ENCODE results near the gene PIEZO1. TPM values are rescaled to one million over a fixed set of nuclear protein-coding genes. Genes with fewer than 3 reads are reported as not detected.
A peak's percentile ranks its signal among the peaks of the same experiment; 100 is the strongest.

PIEZO1 gene
- total and polyA plus RNA-seq, 2 donors (not counting 1 experiment from before 2014, with no cell fraction given), result 94.5 to 313 TPM

DNA sequence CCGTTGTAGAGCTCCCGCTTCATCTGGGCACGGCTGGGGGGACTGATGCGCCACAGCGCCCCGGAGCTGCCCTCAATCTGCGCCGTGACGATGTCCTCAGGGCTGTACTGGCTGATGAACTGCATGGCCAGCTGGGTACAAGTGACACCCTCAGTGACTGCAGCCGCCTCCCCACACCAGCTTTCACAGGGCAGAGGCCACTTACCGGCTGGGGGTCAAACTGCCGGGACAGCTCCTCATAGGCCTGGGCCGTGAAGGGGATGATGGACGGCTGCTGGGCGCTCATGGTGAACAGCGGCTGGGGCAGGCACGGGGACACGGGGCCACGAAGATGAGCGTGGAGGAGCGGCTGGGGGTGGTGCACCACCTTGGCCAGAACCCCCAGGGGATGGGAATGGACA is 68.4 kb downstream of the PIEZO1 start:
- Histone ChIP-seq H3K27me3 (ENCODE audit: control insufficient read depth, insufficient read depth, low read length) (no peaks in the 10 kb centered on the region), H3K79me2 (ENCODE audit: control insufficient read depth, insufficient read depth, low read length) (no peaks in the 10 kb centered on the region), H3K4me3 (replicated peaks in 1 of 4; ENCODE audit: control extremely low read depth in 1 of 4, insufficient read depth in 1 of 4, low read depth in 3 of 4, low read length in 4 of 4) (no peak overlapping the region), H2AFZ (ENCODE audit: low read length) (no peak overlapping the region), H3K9ac (ENCODE audit: insufficient read depth, low read length) (no peak overlapping the region), H3K27ac (ENCODE audit: insufficient read depth, low read length) (no peak overlapping the region), H3K9me3 (ENCODE audit: control insufficient read depth, insufficient read depth, low read depth, low read length) (no peaks in the 10 kb centered on the region), H4K20me1 (ENCODE audit: control insufficient read depth, extremely low read depth, insufficient read depth, low read length) (no peaks in the 10 kb centered on the region), H3K4me1 (ENCODE audit: control insufficient read depth, extremely low read depth, insufficient read depth, low read length) (no peaks in the 10 kb centered on the region), H3K36me3 (ENCODE audit: control insufficient read depth, insufficient read depth, low read length) (peaks cover 54% of the 10 kb centered on the region), H3K4me2 (ENCODE audit: extremely low read depth, insufficient read depth, low read length) (no peak overlapping the region)
- TF ChIP-seq, protein P1, sequence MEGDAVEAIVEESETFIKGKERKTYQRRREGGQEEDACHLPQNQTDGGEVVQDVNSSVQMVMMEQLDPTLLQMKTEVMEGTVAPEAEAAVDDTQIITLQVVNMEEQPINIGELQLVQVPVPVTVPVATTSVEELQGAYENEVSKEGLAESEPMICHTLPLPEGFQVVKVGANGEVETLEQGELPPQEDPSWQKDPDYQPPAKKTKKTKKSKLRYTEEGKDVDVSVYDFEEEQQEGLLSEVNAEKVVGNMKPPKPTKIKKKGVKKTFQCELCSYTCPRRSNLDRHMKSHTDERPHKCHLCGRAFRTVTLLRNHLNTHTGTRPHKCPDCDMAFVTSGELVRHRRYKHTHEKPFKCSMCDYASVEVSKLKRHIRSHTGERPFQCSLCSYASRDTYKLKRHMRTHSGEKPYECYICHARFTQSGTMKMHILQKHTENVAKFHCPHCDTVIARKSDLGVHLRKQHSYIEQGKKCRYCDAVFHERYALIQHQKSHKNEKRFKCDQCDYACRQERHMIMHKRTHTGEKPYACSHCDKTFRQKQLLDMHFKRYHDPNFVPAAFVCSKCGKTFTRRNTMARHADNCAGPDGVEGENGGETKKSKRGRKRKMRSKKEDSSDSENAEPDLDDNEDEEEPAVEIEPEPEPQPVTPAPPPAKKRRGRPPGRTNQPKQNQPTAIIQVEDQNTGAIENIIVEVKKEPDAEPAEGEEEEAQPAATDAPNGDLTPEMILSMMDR (conservative IDR thresholded peaks at IDR 0.05 in 1 of 2, IDR thresholded peaks at IDR 0.05 in 1 of 2; ENCODE audit: low read depth in 1 of 2, low read length in 2 of 2), result no peak
- TF ChIP-seq EZH2 (IDR thresholded peaks at IDR 0.05; ENCODE audit: low read length, missing control alignments), result no peak
- DNase-seq (ENCODE audit: low read depth in 2 of 2), result no peak

GRCh38 chr16:88716201-88716600 is 68.8 kb downstream of the PIEZO1 start:
- H3K27me3 ChIP-seq (ENCODE audit: control insufficient read depth, insufficient read depth, low read length), result no peaks in the 10 kb centered on the region
- H3K27ac ChIP-seq (ENCODE audit: insufficient read depth, low read length), result no peak overlapping the region
- peaks cover 52% of the 10 kb centered on the region for H3K36me3 ChIP-seq (ENCODE audit: control insufficient read depth, insufficient read depth, low read length)
- no peaks in the 10 kb centered on the region for H3K79me2 ChIP-seq (ENCODE audit: control insufficient read depth, insufficient read depth, low read length)
- DNase-seq (ENCODE audit: low read depth in 2 of 2), result no peak
- TF ChIP-seq, protein P1 (conservative IDR thresholded peaks at IDR 0.05 in 1 of 2, IDR thresholded peaks at IDR 0.05 in 1 of 2; ENCODE audit: low read depth in 1 of 2, low read length in 2 of 2), result no peak
- no peak for TF ChIP-seq EZH2 (IDR thresholded peaks at IDR 0.05; ENCODE audit: low read length, missing control alignments)
- no peak overlapping the region for H3K9ac ChIP-seq (ENCODE audit: insufficient read depth, low read length)
- H4K20me1 ChIP-seq (ENCODE audit: control insufficient read depth, extremely low read depth, insufficient read depth, low read length), result no peaks in the 10 kb centered on the region
- H2AFZ ChIP-seq (ENCODE audit: low read length), result no peak overlapping the region
- H3K4me1 ChIP-seq (ENCODE audit: control insufficient read depth, extremely low read depth, insufficient read depth, low read length), result no peaks in the 10 kb centered on the region
- no peaks in the 10 kb centered on the region for H3K9me3 ChIP-seq (ENCODE audit: control insufficient read depth, insufficient read depth, low read depth, low read length)
- no peak overlapping the region for H3K4me2 ChIP-seq (ENCODE audit: extremely low read depth, insufficient read depth, low read length)
- no peak overlapping the region for H3K4me3 ChIP-seq (replicated peaks in 1 of 4; ENCODE audit: control extremely low read depth in 1 of 4, insufficient read depth in 1 of 4, low read depth in 3 of 4, low read length in 4 of 4)

GRCh38 chr16:88715312-88716190 is 69.5 kb downstream of the PIEZO1 start:
- TF ChIP-seq EZH2 (IDR thresholded peaks at IDR 0.05; ENCODE audit: low read length, missing control alignments), result no peak
- TF ChIP-seq, protein P1 (conservative IDR thresholded peaks at IDR 0.05 in 1 of 2, IDR thresholded peaks at IDR 0.05 in 1 of 2; ENCODE audit: low read depth in 1 of 2, low read length in 2 of 2), result no peak
- H3K27ac ChIP-seq (ENCODE audit: insufficient read depth, low read length), result no peak overlapping the region
- DNase-seq (ENCODE audit: low read depth in 2 of 2), result peak in 1 of 2 donors; percentile 21
- no peaks in the 10 kb centered on the region for H3K4me1 ChIP-seq (ENCODE audit: control insufficient read depth, extremely low read depth, insufficient read depth, low read length)
- no peaks in the 10 kb centered on the region for H4K20me1 ChIP-seq (ENCODE audit: control insufficient read depth, extremely low read depth, insufficient read depth, low read length)
- no peaks in the 10 kb centered on the region for H3K27me3 ChIP-seq (ENCODE audit: control insufficient read depth, insufficient read depth, low read length)
- H3K9me3 ChIP-seq (ENCODE audit: control insufficient read depth, insufficient read depth, low read depth, low read length), result no peaks in the 10 kb centered on the region
- peaks cover 47% of the 10 kb centered on the region for H3K36me3 ChIP-seq (ENCODE audit: control insufficient read depth, insufficient read depth, low read length)
- no peak overlapping the region for H2AFZ ChIP-seq (ENCODE audit: low read length)
- H3K4me3 ChIP-seq (replicated peaks in 1 of 4; ENCODE audit: control extremely low read depth in 1 of 4, insufficient read depth in 1 of 4, low read depth in 3 of 4, low read length in 4 of 4), result no peak overlapping the region
- H3K79me2 ChIP-seq (ENCODE audit: control insufficient read depth, insufficient read depth, low read length), result peaks cover under 1% of the 10 kb centered on the region
- H3K4me2 ChIP-seq (ENCODE audit: extremely low read depth, insufficient read depth, low read length), result no peak overlapping the region
- H3K9ac ChIP-seq (ENCODE audit: insufficient read depth, low read length), result no peak overlapping the region

All from fibroblast of lung (primary cell).